Liver (tissue), 9 donors: Measurements from ENCODE around the gene MLN. TPM values are rescaled to one million over a fixed set of nuclear protein-coding genes. Genes with fewer than 3 reads are reported as not detected.

Source experiments
- DNase-seq: peaks from one replicate; pipeline ENCODE4 v3.0.0-alpha.2; 2017; ENCODE audit warnings: low spot score
- H3K27ac ChIP-seq, 2 donors: one replicate each; pipeline ENCODE4 v1.7.0; 2013; ENCODE audit warnings: inconsistent platforms in 2 of 2, low read length in 2 of 2, control low read depth in 1 of 2, low read depth in 1 of 2, mild to moderate bottlenecking in 1 of 2
- H3K27me3 ChIP-seq, 4 donors: one replicate each; pipeline versions ENCODE4 v1.6.1 to v1.7.0; 2013; ENCODE audit warnings: low read length in 3 of 4, inconsistent platforms in 1 of 4, mild to moderate bottlenecking in 1 of 4, moderate library complexity in 1 of 4; ENCODE audit not compliant: control insufficient read depth in 4 of 4, insufficient read depth in 4 of 4
- H3K36me3 ChIP-seq, 4 donors: one replicate each; pipeline versions ENCODE4 v1.6.1 to v1.7.0; 2013; ENCODE audit warnings: low read length in 3 of 4, mild to moderate bottlenecking in 3 of 4, low read depth in 1 of 4, moderate library complexity in 1 of 4; ENCODE audit not compliant: control insufficient read depth in 4 of 4, insufficient read depth in 3 of 4
- H3K4me1 ChIP-seq, 4 donors: one replicate each; pipeline versions ENCODE4 v1.6.1 to v1.7.0; 2013; ENCODE audit warnings: low read length in 3 of 4, mild to moderate bottlenecking in 3 of 4, moderate library complexity in 1 of 4; ENCODE audit not compliant: control insufficient read depth in 4 of 4, insufficient read depth in 4 of 4
- H3K4me3 ChIP-seq, 3 donors: one replicate each; pipeline versions ENCODE4 v1.6.1 to v1.7.0; 2013; ENCODE audit warnings: low read length in 3 of 3, control low read depth in 1 of 3, low read depth in 1 of 3, mild to moderate bottlenecking in 1 of 3
- H3K9ac ChIP-seq, 2 donors: one replicate each; pipeline ENCODE4 v1.7.0; 2013; ENCODE audit warnings: low read length in 2 of 2, mild to moderate bottlenecking in 2 of 2, moderate library complexity in 2 of 2, control low read depth in 1 of 2, low read depth in 1 of 2
- H3K9me3 ChIP-seq, 4 donors: one replicate each; pipeline versions ENCODE4 v1.6.1 to v1.7.0; 2013; ENCODE audit warnings: low read length in 3 of 4; ENCODE audit not compliant: control insufficient read depth in 4 of 4
- ATF3 ChIP-seq: IDR thresholded peaks from 2 replicates; pipeline ENCODE4 v1.6.1; 2016; ENCODE audit warnings: antibody characterized with exemption
- EGR1 ChIP-seq, 2 donors: IDR thresholded peaks; 2 replicates each; pipeline ENCODE4 v1.6.1; 2016 to 2018; ENCODE audit warnings: antibody characterized with exemption in 2 of 2, low read depth in 2 of 2
- FOXA1 ChIP-seq: IDR thresholded peaks from 2 replicates; pipeline ENCODE4 v1.6.1; 2016; ENCODE audit warnings: antibody characterized with exemption
- FOXA2 ChIP-seq: IDR thresholded peaks from 2 replicates; pipeline ENCODE4 v1.6.1; 2016; ENCODE audit warnings: antibody characterized with exemption
- GABPA ChIP-seq, 2 donors: IDR thresholded peaks in 1 of 2; conservative IDR thresholded peaks in 1 of 2; 2 replicates each; pipeline ENCODE4 v1.6.1; 2016; ENCODE audit warnings: antibody characterized with exemption in 2 of 2, mild to moderate bottlenecking in 1 of 2, moderate library complexity in 1 of 2
- HNF4A ChIP-seq, 2 donors: conservative IDR thresholded peaks; 2 replicates each; pipeline ENCODE4 v1.6.1; 2016; ENCODE audit warnings: antibody characterized with exemption in 2 of 2, mild to moderate bottlenecking in 2 of 2
- HNF4G ChIP-seq: IDR thresholded peaks from 2 replicates; pipeline ENCODE4 v1.6.1; 2016; ENCODE audit warnings: antibody characterized with exemption
- JUND ChIP-seq, 2 donors: IDR thresholded peaks; 2 replicates each; pipeline ENCODE4 v1.6.1; 2016; ENCODE audit warnings: antibody characterized with exemption in 2 of 2
- NR2F2 ChIP-seq: IDR thresholded peaks from 2 replicates; pipeline ENCODE4 v1.6.1; 2016; ENCODE audit warnings: antibody characterized with exemption
- REST ChIP-seq: IDR thresholded peaks from 2 replicates; pipeline ENCODE4 v1.6.1; 2016; ENCODE audit warnings: antibody characterized with exemption, mild to moderate bottlenecking
- RXRA ChIP-seq, 2 donors: IDR thresholded peaks; 2 replicates each; pipeline ENCODE4 v1.6.1; 2017 to 2018; ENCODE audit warnings: antibody characterized with exemption in 2 of 2, mild to moderate bottlenecking in 1 of 2
- SP1 ChIP-seq: IDR thresholded peaks from 2 replicates; pipeline ENCODE4 v1.6.1; 2018; ENCODE audit warnings: antibody characterized with exemption, mild to moderate bottlenecking
- TAF1 ChIP-seq: conservative IDR thresholded peaks from 2 replicates; pipeline ENCODE4 v1.6.1; 2016; ENCODE audit warnings: antibody characterized with exemption, mild to moderate bottlenecking
- YY1 ChIP-seq: IDR thresholded peaks from 2 replicates; pipeline ENCODE4 v1.6.1; 2016; ENCODE audit warnings: antibody characterized with exemption, mild to moderate bottlenecking
- whole genome bisulfite sequencing: extraction: QIAGEN DNeasy Blood & Tissue Kit; methylation state at CpG from one replicate; pipeline ENCODE4 v1.1.7; 2013; 5-methylcytosine and 5-hydroxymethylcytosine counted together
- polyA plus RNA-seq, 2 donors: library from polyadenylated mRNA; stranded (reverse) in 1 of 2; unstranded in 1 of 2; fragments of 200-250 nt in 1 of 2; fragments of >200 nt in 1 of 2; fragmentation: Nextera tagmentation in 1 of 2; extraction: Ambion mirVana in 1 of 2; gene quantifications; one replicate each; pipeline versions ENCODE4 v1.2.1 to v1.2.3, GENCODE V29; 2013 to 2015
- total RNA-seq, 2 donors: library from RNA; depleted of rRNA; stranded (reverse); fragments of >200 nt; gene quantifications; one replicate each; pipeline ENCODE4 v1.2.3, GENCODE V29; 2014
- TF ChIP-seq, protein P1 (sequence below): IDR thresholded peaks from 2 replicates; pipeline ENCODE4 v1.6.1; 2016; ENCODE audit warnings: antibody characterized with exemption
- TF ChIP-seq, protein P2 (sequence below): IDR thresholded peaks from 2 replicates; pipeline ENCODE4 v1.6.1; 2016; ENCODE audit warnings: antibody characterized with exemption
- TF ChIP-seq, protein P3 (sequence below): fragments of 150-350 bp; IDR thresholded peaks from 2 replicates; pipeline ENCODE4 v1.5.1; 2017; ENCODE audit warnings: improper control_type of control experiment, low read depth, low read length; ENCODE audit not compliant: missing input control
- donor health status: healthy.
- donor health status: healthy.
- donor health status: healthy.
- donor health status: healthy.
- donor health status: healthy.

MLN gene
- total and polyA plus RNA-seq, 4 donors: not detected

DNA sequence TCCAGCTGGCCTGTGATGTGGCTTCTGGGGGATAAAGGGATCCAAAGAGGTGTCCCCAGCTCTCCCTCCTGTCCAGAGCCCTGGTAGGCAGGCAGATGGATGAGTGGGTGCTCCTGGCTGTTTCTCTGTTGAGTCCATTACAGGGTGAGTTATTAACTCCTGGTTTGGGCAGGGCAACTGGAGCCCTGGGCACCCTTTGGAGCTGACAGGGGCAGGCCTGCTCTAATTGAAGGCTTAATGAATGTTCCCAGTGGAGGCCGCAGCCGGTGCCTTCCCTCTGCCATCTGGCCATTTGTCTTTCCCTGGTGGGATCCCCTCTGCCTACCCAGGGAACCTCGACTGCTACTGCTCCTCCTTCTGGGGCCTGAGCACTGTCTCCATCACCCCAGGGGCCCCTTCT is 44.7 kb upstream of the MLN start:
- Histone ChIP-seq H3K27ac (no peak overlapping the region), H3K36me3 (no peaks in the 10 kb centered on the region), H3K27me3 (no peaks in the 10 kb centered on the region), H3K4me1 (no peaks in the 10 kb centered on the region), H3K9ac (no peak overlapping the region), H3K9me3 (no peaks in the 10 kb centered on the region), H3K4me3 (no peak overlapping the region)
- 92% methylated on average over 3 of the region's 3 CpGs for WGBS
- TF ChIP-seq, protein P1, sequence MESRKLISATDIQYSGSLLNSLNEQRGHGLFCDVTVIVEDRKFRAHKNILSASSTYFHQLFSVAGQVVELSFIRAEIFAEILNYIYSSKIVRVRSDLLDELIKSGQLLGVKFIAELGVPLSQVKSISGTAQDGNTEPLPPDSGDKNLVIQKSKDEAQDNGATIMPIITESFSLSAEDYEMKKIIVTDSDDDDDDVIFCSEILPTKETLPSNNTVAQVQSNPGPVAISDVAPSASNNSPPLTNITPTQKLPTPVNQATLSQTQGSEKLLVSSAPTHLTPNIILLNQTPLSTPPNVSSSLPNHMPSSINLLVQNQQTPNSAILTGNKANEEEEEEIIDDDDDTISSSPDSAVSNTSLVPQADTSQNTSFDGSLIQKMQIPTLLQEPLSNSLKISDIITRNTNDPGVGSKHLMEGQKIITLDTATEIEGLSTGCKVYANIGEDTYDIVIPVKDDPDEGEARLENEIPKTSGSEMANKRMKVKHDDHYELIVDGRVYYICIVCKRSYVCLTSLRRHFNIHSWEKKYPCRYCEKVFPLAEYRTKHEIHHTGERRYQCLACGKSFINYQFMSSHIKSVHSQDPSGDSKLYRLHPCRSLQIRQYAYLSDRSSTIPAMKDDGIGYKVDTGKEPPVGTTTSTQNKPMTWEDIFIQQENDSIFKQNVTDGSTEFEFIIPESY: no peak
- TF ChIP-seq RXRA (IDR thresholded peaks at IDR 0.05) (no peak), JUND (IDR thresholded peaks at IDR 0.05) (no peak), HNF4A (conservative IDR thresholded peaks at IDR 0.05) (no peak), ATF3 (no peak), HNF4G (no peak), TAF1 (no peak), SP1 (no peak), FOXA1 (no peak), FOXA2 (no peak), GABPA (IDR thresholded peaks at IDR 0.05 in 1 of 2, conservative IDR thresholded peaks at IDR 0.05 in 1 of 2) (no peak)
- TF ChIP-seq, protein P2, sequence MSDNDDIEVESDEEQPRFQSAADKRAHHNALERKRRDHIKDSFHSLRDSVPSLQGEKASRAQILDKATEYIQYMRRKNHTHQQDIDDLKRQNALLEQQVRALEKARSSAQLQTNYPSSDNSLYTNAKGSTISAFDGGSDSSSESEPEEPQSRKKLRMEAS: no peak
- DNase-seq: no peak

- 96% methylated on average over 1 of the region's 1 CpG for WGBS
- Histone ChIP-seq H3K9ac (no peak overlapping the region), H3K27me3 (no peaks in the 10 kb centered on the region), H3K4me3 (no peak overlapping the region), H3K27ac (no peak overlapping the region), H3K9me3 (no peaks in the 10 kb centered on the region), H3K4me1 (no peaks in the 10 kb centered on the region), H3K36me3 (no peaks in the 10 kb centered on the region)
- TF ChIP-seq, protein P2: no peak
- TF ChIP-seq TAF1 (no peak), REST (no peak), SP1 (no peak), EGR1 (IDR thresholded peaks at IDR 0.05; ENCODE audit: low read depth in 2 of 2) (no peak), GABPA (IDR thresholded peaks at IDR 0.05 in 1 of 2, conservative IDR thresholded peaks at IDR 0.05 in 1 of 2) (no peak), JUND (IDR thresholded peaks at IDR 0.05) (no peak), RXRA (IDR thresholded peaks at IDR 0.05) (no peak), NR2F2 (no peak), YY1 (no peak), ATF3 (no peak), FOXA1 (no peak)
- TF ChIP-seq, protein P1: no peak
- TF ChIP-seq, protein P3, sequence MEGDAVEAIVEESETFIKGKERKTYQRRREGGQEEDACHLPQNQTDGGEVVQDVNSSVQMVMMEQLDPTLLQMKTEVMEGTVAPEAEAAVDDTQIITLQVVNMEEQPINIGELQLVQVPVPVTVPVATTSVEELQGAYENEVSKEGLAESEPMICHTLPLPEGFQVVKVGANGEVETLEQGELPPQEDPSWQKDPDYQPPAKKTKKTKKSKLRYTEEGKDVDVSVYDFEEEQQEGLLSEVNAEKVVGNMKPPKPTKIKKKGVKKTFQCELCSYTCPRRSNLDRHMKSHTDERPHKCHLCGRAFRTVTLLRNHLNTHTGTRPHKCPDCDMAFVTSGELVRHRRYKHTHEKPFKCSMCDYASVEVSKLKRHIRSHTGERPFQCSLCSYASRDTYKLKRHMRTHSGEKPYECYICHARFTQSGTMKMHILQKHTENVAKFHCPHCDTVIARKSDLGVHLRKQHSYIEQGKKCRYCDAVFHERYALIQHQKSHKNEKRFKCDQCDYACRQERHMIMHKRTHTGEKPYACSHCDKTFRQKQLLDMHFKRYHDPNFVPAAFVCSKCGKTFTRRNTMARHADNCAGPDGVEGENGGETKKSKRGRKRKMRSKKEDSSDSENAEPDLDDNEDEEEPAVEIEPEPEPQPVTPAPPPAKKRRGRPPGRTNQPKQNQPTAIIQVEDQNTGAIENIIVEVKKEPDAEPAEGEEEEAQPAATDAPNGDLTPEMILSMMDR: no peak
- DNase-seq: no peak
These were observed 44.1 kb upstream of the MLN start for GRCh38 chr6:33847867-33848266.
